ENCODE results near the gene ARSG.

ARSG gene

DNA sequence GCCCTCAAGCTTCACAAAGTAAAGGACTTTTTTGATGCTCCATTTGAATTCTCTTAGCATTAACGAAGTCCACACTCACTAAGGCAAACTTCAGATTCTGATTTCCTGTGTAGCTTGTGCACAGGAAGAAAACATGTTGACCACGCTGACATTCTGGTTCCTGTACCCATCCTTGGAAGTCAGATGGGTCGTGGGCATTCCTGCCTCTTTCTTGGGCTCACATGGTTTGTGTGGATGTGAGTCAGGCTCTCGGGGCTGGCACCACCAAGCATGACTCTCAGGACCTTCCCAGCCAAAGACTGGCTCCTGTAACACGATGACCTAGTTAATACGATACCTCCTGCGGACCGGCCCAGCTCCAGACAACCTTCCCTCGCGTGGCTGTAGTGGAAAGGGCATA is 32.8 kb downstream of the ARSG start:
- Histone ChIP-seq H3F3A (ENCODE audit: control insufficient read depth, insufficient read depth) (no peaks in the 10 kb centered on the region), H3K4me3 (ENCODE audit: low read length) (no peak overlapping the region), H4K20me1 (ENCODE audit: control insufficient read depth, insufficient read depth, low read depth, low read length) (no peaks in the 10 kb centered on the region), H3K36me3 (ENCODE audit: control insufficient read depth, low read length) (no peaks in the 10 kb centered on the region), H3K27me3 (ENCODE audit: control insufficient read depth, low read length) (no peaks in the 10 kb centered on the region), H3K79me2 (ENCODE audit: control insufficient read depth, low read length) (no peaks in the 10 kb centered on the region), H3K9me3 (ENCODE audit: control insufficient read depth, insufficient read depth, low read length) (no peaks in the 10 kb centered on the region), H3K4me1 (ENCODE audit: control insufficient read depth, low read length) (no peaks in the 10 kb centered on the region), H3K27ac (ENCODE audit: low read depth, low read length) (no peak overlapping the region), H3K9me2 (replicated peaks; ENCODE audit: control insufficient read depth, low read length) (no peaks in the 10 kb centered on the region), H3K4me2 (ENCODE audit: low read length) (no peak overlapping the region)
- no peak for TF ChIP-seq EZH2phosphoT487 (IDR thresholded peaks at IDR 0.05; ENCODE audit: borderline replicate concordance, low read length)
- TF ChIP-seq, protein P1, sequence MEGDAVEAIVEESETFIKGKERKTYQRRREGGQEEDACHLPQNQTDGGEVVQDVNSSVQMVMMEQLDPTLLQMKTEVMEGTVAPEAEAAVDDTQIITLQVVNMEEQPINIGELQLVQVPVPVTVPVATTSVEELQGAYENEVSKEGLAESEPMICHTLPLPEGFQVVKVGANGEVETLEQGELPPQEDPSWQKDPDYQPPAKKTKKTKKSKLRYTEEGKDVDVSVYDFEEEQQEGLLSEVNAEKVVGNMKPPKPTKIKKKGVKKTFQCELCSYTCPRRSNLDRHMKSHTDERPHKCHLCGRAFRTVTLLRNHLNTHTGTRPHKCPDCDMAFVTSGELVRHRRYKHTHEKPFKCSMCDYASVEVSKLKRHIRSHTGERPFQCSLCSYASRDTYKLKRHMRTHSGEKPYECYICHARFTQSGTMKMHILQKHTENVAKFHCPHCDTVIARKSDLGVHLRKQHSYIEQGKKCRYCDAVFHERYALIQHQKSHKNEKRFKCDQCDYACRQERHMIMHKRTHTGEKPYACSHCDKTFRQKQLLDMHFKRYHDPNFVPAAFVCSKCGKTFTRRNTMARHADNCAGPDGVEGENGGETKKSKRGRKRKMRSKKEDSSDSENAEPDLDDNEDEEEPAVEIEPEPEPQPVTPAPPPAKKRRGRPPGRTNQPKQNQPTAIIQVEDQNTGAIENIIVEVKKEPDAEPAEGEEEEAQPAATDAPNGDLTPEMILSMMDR (IDR thresholded peaks at IDR 0.05; ENCODE audit: low read depth, low read length, poor library complexity, severe bottlenecking), result no peak

GRCh38 chr17:68324654-68325336 is 33.5 kb downstream of the ARSG start:
- Histone ChIP-seq H3K4me3 (ENCODE audit: low read length) (no peak overlapping the region), H3K36me3 (ENCODE audit: control insufficient read depth, low read length) (no peaks in the 10 kb centered on the region), H3K4me1 (ENCODE audit: control insufficient read depth, low read length) (no peaks in the 10 kb centered on the region), H3K9me2 (replicated peaks; ENCODE audit: control insufficient read depth, low read length) (no peaks in the 10 kb centered on the region), H3K79me2 (ENCODE audit: control insufficient read depth, low read length) (no peaks in the 10 kb centered on the region), H4K20me1 (ENCODE audit: control insufficient read depth, insufficient read depth, low read depth, low read length) (no peaks in the 10 kb centered on the region), H3K27me3 (ENCODE audit: control insufficient read depth, low read length) (no peaks in the 10 kb centered on the region), H3K4me2 (ENCODE audit: low read length) (no peak overlapping the region), H3K27ac (ENCODE audit: low read depth, low read length) (no peak overlapping the region), H3K9me3 (ENCODE audit: control insufficient read depth, insufficient read depth, low read length) (no peaks in the 10 kb centered on the region), H3F3A (ENCODE audit: control insufficient read depth, insufficient read depth) (no peaks in the 10 kb centered on the region)
- TF ChIP-seq, protein P1 (IDR thresholded peaks at IDR 0.05; ENCODE audit: low read depth, low read length, poor library complexity, severe bottlenecking), result no peak
- no peak for TF ChIP-seq EZH2phosphoT487 (IDR thresholded peaks at IDR 0.05; ENCODE audit: borderline replicate concordance, low read length)

- no peaks in the 10 kb centered on the region for H3K36me3 ChIP-seq (ENCODE audit: control insufficient read depth, low read length)
- H3K4me1 ChIP-seq (ENCODE audit: control insufficient read depth, low read length), result no peaks in the 10 kb centered on the region
- H3K9me3 ChIP-seq (ENCODE audit: control insufficient read depth, insufficient read depth, low read length), result no peaks in the 10 kb centered on the region
- H3F3A ChIP-seq (ENCODE audit: control insufficient read depth, insufficient read depth), result no peaks in the 10 kb centered on the region
- no peak overlapping the region for H3K4me2 ChIP-seq (ENCODE audit: low read length)
- no peaks in the 10 kb centered on the region for H3K79me2 ChIP-seq (ENCODE audit: control insufficient read depth, low read length)
- no peaks in the 10 kb centered on the region for H3K9me2 ChIP-seq (replicated peaks; ENCODE audit: control insufficient read depth, low read length)
- no peaks in the 10 kb centered on the region for H4K20me1 ChIP-seq (ENCODE audit: control insufficient read depth, insufficient read depth, low read depth, low read length)
- no peak overlapping the region for H3K27ac ChIP-seq (ENCODE audit: low read depth, low read length)
- no peaks in the 10 kb centered on the region for H3K27me3 ChIP-seq (ENCODE audit: control insufficient read depth, low read length)
- TF ChIP-seq, protein P1 (IDR thresholded peaks at IDR 0.05; ENCODE audit: low read depth, low read length, poor library complexity, severe bottlenecking), result no peak
- no peak for TF ChIP-seq EZH2phosphoT487 (IDR thresholded peaks at IDR 0.05; ENCODE audit: borderline replicate concordance, low read length)
- no peak overlapping the region for H3K4me3 ChIP-seq (ENCODE audit: low read length)
Observed at GRCh38 chr17:68325961-68326360, 34.7 kb downstream of the ARSG start.
